MM.1S (cell line): Measurements from ENCODE around the gene STK17B.
A peak's percentile ranks its signal among the peaks of the same experiment; 100 is the strongest.

Source experiments
- DNase-seq: peaks from one replicate; pipeline ENCODE4 v3.0.0-alpha.2; 2015
- H2AFZ ChIP-seq: fragments of 300-600 bp; sonication (generic); 2 replicates; pipeline ENCODE4 v1.6.0; 2016; ENCODE audit warnings: antibody characterized with exemption, low read length
- H3F3A ChIP-seq: fragments of 300-600 bp; sonication (generic); 2 replicates; pipeline ENCODE4 v1.6.1; 2016; ENCODE audit warnings: mild to moderate bottlenecking, antibody characterized with exemption, low read length, moderate library complexity, mixed read lengths; ENCODE audit not compliant: insufficient read depth
- H3K27ac ChIP-seq: fragments of 300-600 bp; sonication (generic); 2 replicates; pipeline ENCODE4 v1.5.1; 2016; ENCODE audit warnings: mild to moderate bottlenecking, low read length
- H3K27me3 ChIP-seq: fragments of 300-600 bp; sonication (generic); replicated peaks from 2 replicates; pipeline ENCODE4 v1.6.0; 2016; ENCODE audit warnings: low read length; ENCODE audit not compliant: insufficient read depth
- H3K36me3 ChIP-seq: fragments of 300-600 bp; sonication (generic); replicated peaks from 2 replicates; pipeline ENCODE4 v1.6.1; 2016; ENCODE audit warnings: mild to moderate bottlenecking, low read length, mixed read lengths; ENCODE audit not compliant: insufficient read depth
- H3K4me1 ChIP-seq: fragments of 300-600 bp; sonication (generic); 2 replicates; pipeline ENCODE4 v1.6.1; 2016; ENCODE audit warnings: low read length, mixed read lengths
- H3K4me2 ChIP-seq: fragments of 300-600 bp; sonication (generic); 2 replicates; pipeline ENCODE4 v1.6.0; 2016; ENCODE audit warnings: low read depth, low read length
- H3K4me3 ChIP-seq: fragments of 300-600 bp; sonication (generic); 2 replicates; pipeline ENCODE4 v1.5.1; 2016; ENCODE audit warnings: low read length, mixed read lengths
- H3K79me2 ChIP-seq: fragments of 300-600 bp; sonication (generic); 2 replicates; pipeline ENCODE4 v1.6.1; 2016; ENCODE audit warnings: mixed run types, low read length, mixed read lengths
- H3K9ac ChIP-seq: fragments of 300-600 bp; sonication (generic); 2 replicates; pipeline ENCODE4 v1.6.1; 2016; ENCODE audit warnings: low read length, mixed read lengths
- H3K9me2 ChIP-seq: fragments of 300-600 bp; sonication (generic); replicated peaks from 2 replicates; pipeline ENCODE4 v1.6.1; 2016; ENCODE audit warnings: mild to moderate bottlenecking, low read length, mixed read lengths; ENCODE audit not compliant: insufficient read depth
- H3K9me3 ChIP-seq: fragments of 300-600 bp; sonication (generic); replicated peaks from 2 replicates; pipeline ENCODE4 v1.6.1; 2016; ENCODE audit warnings: mild to moderate bottlenecking, low read length, mixed read lengths; ENCODE audit not compliant: insufficient read depth
- H4K20me1 ChIP-seq: fragments of 300-600 bp; sonication (generic); 2 replicates; pipeline ENCODE4 v1.6.1; 2016; ENCODE audit warnings: mild to moderate bottlenecking, low read length, moderate library complexity, mixed read lengths; ENCODE audit not compliant: insufficient read depth
- EZH2 ChIP-seq: fragments of 300-600 bp; sonication (generic); optimal IDR thresholded peaks from 2 replicates; pipeline ENCODE3; 2017; ENCODE audit warnings: low read depth, mild to moderate bottlenecking, antibody characterized with exemption, low read length, mixed read lengths
- EZH2phosphoT487 ChIP-seq: fragments of 300-600 bp; sonication (generic); IDR thresholded peaks from 2 replicates; pipeline ENCODE4 v1.6.1; 2018; ENCODE audit warnings: antibody characterized with exemption, low read length
- TF ChIP-seq, protein P1 (sequence below): fragments of 300-600 bp; sonication (generic); IDR thresholded peaks from 2 replicates; pipeline ENCODE4 v1.5.1; 2016; ENCODE audit warnings: antibody characterized with exemption, low read length, mixed read lengths

The STK17B gene

DNA sequence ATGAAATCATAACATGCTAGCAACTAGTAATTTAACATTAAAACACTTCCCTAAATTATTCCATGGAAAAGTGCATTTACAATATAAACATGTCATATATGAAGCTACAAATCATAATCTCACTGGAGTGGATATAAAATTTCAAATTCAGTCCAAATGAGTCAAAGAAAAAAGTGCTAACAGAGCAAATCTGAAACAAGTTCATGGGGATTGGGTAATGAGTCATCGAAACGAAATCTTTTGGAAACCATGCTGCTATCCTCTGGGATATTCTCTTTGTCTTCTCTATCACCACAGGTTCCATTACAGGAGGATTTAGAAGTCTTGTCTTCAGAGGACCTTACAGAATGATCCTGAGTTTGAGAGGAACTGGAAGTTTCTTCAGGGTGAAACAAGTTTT is 34.1 kb downstream of the STK17B start:
- peaks cover 71% of the 10 kb centered on the region for H3K79me2 ChIP-seq
- H3K4me1 ChIP-seq: peaks cover 20% of the 10 kb centered on the region
- no peak overlapping the region for H3K9ac ChIP-seq
- H2AFZ ChIP-seq: no peak overlapping the region
- DNase-seq: no peak
- no peaks in the 10 kb centered on the region for H3K27me3 ChIP-seq
- no peaks in the 10 kb centered on the region for H3K9me2 ChIP-seq
- H3K9me3 ChIP-seq: no peaks in the 10 kb centered on the region
- H3K27ac ChIP-seq: no peak overlapping the region
- peaks cover 4% of the 10 kb centered on the region; the same call in 1 of the 2 replicates for H4K20me1 ChIP-seq
- H3F3A ChIP-seq: peaks cover 56% of the 10 kb centered on the region
- H3K4me2 ChIP-seq: no peak overlapping the region
- peaks cover 19% of the 10 kb centered on the region for H3K36me3 ChIP-seq
- no peak for TF ChIP-seq EZH2phosphoT487
- TF ChIP-seq EZH2: no peak
- no peak overlapping the region for H3K4me3 ChIP-seq

DNA sequence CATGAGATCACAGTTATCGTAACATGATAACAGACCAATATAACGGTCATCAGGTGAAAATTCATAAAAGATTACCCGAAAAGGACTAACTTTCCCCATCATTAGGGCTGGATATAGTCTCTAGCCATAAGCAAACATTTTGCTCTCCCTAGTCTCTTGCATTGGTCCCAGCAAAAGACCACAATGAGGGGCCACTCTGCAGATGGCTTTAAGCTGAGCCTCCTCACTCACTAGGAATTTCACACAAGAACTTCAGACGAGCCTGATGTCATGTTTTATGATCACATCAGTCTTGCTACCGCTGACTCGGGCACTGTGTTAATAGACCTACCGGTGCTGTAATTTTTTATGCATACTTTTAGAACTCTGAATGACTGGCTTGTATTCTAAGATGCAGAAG is 35.2 kb downstream of the STK17B start:
- no peaks in the 10 kb centered on the region for H3K9me2 ChIP-seq
- TF ChIP-seq EZH2 (no peak), EZH2phosphoT487 (no peak)
- TF ChIP-seq, protein P1, sequence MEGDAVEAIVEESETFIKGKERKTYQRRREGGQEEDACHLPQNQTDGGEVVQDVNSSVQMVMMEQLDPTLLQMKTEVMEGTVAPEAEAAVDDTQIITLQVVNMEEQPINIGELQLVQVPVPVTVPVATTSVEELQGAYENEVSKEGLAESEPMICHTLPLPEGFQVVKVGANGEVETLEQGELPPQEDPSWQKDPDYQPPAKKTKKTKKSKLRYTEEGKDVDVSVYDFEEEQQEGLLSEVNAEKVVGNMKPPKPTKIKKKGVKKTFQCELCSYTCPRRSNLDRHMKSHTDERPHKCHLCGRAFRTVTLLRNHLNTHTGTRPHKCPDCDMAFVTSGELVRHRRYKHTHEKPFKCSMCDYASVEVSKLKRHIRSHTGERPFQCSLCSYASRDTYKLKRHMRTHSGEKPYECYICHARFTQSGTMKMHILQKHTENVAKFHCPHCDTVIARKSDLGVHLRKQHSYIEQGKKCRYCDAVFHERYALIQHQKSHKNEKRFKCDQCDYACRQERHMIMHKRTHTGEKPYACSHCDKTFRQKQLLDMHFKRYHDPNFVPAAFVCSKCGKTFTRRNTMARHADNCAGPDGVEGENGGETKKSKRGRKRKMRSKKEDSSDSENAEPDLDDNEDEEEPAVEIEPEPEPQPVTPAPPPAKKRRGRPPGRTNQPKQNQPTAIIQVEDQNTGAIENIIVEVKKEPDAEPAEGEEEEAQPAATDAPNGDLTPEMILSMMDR: no peak
- no peaks in the 10 kb centered on the region for H3K9me3 ChIP-seq
- peaks cover 4% of the 10 kb centered on the region; the same call in 1 of the 2 replicates for H4K20me1 ChIP-seq
- peaks cover 65% of the 10 kb centered on the region for H3F3A ChIP-seq
- peaks cover 59% of the 10 kb centered on the region for H3K79me2 ChIP-seq
- DNase-seq: no peak
- no peak overlapping the region for H2AFZ ChIP-seq
- H3K9ac ChIP-seq: no peak overlapping the region
- peaks cover 30% of the 10 kb centered on the region for H3K4me1 ChIP-seq
- H3K4me2 ChIP-seq: no peak overlapping the region
- no peak overlapping the region for H3K27ac ChIP-seq
- H3K4me3 ChIP-seq: no peak overlapping the region
- no peaks in the 10 kb centered on the region for H3K27me3 ChIP-seq
- peaks cover 19% of the 10 kb centered on the region for H3K36me3 ChIP-seq

DNA sequence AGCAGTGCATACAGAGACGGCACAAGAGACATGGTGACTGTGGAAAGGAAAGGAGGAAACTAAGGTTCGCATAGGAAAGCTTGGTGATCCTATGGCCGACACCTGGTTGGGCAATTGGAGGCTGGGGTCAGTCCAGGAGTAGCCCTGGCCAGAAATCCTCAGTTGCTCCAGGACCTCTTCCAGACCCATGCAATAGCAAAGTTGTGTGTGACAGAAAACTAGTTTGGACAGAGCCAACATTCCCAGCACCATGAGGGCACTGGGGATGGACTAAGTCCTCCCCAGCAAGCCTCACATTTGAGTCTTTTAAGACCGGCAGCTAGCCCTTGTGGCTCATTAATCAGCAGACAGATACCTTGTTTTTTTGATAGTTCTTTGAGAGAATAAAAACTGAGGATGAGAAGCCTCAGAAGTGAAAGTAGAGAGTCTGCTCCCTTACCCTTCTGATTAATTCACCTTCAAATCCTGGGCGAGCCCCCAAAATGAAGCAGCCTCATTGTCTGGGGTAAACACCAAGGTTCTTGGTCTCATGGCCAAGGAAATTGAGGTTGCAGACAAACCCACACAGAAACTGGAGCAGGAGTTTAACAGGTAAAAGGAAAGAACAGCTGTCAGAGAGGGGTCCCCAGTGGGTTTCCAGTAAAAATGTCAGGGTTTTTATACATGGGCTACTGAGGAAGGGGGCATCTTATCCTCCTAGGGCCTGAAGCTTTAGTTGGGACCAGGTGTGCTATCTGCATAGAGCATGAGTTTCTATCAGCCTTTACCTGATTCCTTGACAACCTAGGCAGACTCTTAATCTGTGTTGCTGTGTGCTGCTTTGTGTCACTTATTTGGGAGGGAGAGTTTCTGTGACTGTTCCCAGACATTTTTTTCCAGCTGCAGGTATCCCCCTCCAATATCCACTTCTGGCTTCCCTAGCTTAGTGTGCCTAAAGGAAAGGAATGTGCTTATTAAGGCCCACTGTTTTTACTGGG is 39.1 kb downstream of the STK17B start:
- Histone ChIP-seq H3K4me3 (no peak overlapping the region), H3K36me3 (peaks cover 6% of the 10 kb centered on the region), H3K4me2 (peak overlapping the region; percentile 10; the same call in 1 of the 2 replicates), H4K20me1 (no peaks in the 10 kb centered on the region), H3K27me3 (no peaks in the 10 kb centered on the region), H3F3A (peaks cover 45% of the 10 kb centered on the region), H3K9me3 (no peaks in the 10 kb centered on the region), H2AFZ (no peak overlapping the region), H3K4me1 (peaks cover 30% of the 10 kb centered on the region), H3K9ac (no peak overlapping the region), H3K79me2 (peaks cover 24% of the 10 kb centered on the region), H3K9me2 (no peaks in the 10 kb centered on the region), H3K27ac (peak overlapping the region; percentile 50; the same call in 1 of the 2 replicates)
- TF ChIP-seq EZH2phosphoT487 (no peak), EZH2 (no peak)
- TF ChIP-seq, protein P1: no peak
- DNase-seq: peak; percentile 30
